ENCODE data around the gene CCS.
A peak's percentile ranks its signal among the peaks of the same experiment; 100 is the strongest.
"Not testable (repeated sequence)": the region's sequence is repeated elsewhere in the genome, so short reads cannot be mapped to it uniquely, and the experiment has no call there.

CCS gene

GRCh38 chr11:66589315-66589714, 3.7 kb upstream of the CCS start:
- FAIRE-seq; DNase-seq (ENCODE audit: insufficient read length, low spot score): not testable (repeated sequence)

GRCh38 chr11:66589996-66590675, 2.8 kb upstream of the CCS start:
- DNase-seq (ENCODE audit: insufficient read length, low spot score) (no peak), FAIRE-seq (no peak)

- no peak for FAIRE-seq
- no peak for DNase-seq (ENCODE audit: insufficient read length, low spot score)
Measured at GRCh38 chr11:66591175-66591574, 1.8 kb upstream of the CCS start.

GRCh38 chr11:66593303-66593635, 284 bp downstream of the CCS start:
- no peak for DNase-seq (ENCODE audit: insufficient read length, low spot score)
- no peak for FAIRE-seq

GRCh38 chr11:66593650-66594049, 665 bp downstream of the CCS start:
- FAIRE-seq (no peak), DNase-seq (ENCODE audit: insufficient read length, low spot score) (no peak)

GRCh38 chr11:66595245-66595904, 2.4 kb downstream of the CCS start:
- no peak for DNase-seq (ENCODE audit: insufficient read length, low spot score)
- no peak for FAIRE-seq

GRCh38 chr11:66598993-66599392, 6.0 kb downstream of the CCS start:
- DNase-seq (ENCODE audit: insufficient read length, low spot score): no peak
- FAIRE-seq: no peak

- FAIRE-seq (no peak), DNase-seq (ENCODE audit: insufficient read length, low spot score) (no peak)
Measured at GRCh38 chr11:66600219-66600618, 7.2 kb downstream of the CCS start.

GRCh38 chr11:66600631-66601233, 7.7 kb downstream of the CCS start:
- no peak for DNase-seq (ENCODE audit: insufficient read length, low spot score)
- no peak for FAIRE-seq

GRCh38 chr11:66603072-66603471, 10.1 kb downstream of the CCS start:
- no peak for FAIRE-seq

GRCh38 chr11:66604155-66604554, 11.2 kb downstream of the CCS start:
- DNase-seq (ENCODE audit: insufficient read length, low spot score) (no peak), FAIRE-seq (no peak)

More at GRCh38 chr11:66603072-66603471, 10.1 kb downstream of the CCS start:
- DNase-seq (ENCODE audit: insufficient read length, low spot score): no peak

- not testable (repeated sequence) for DNase-seq (ENCODE audit: insufficient read length, low spot score); FAIRE-seq
Measured at GRCh38 chr11:66606608-66607007, 13.6 kb downstream of the CCS start.

- DNase-seq (ENCODE audit: insufficient read length, low spot score): no peak
- no peak for FAIRE-seq
Measured at GRCh38 chr11:66607126-66607834, 14.3 kb downstream of the CCS start.

GRCh38 chr11:66609721-66610617, 17.0 kb downstream of the CCS start:
- DNase-seq (ENCODE audit: insufficient read length, low spot score): no peak
- no peak for FAIRE-seq

- FAIRE-seq (no peak), DNase-seq (ENCODE audit: insufficient read length, low spot score) (no peak)
Measured at GRCh38 chr11:66612458-66612857, 19.5 kb downstream of the CCS start.

GRCh38 chr11:66614073-66614472, 21.1 kb downstream of the CCS start:
- FAIRE-seq: no peak
- no peak for DNase-seq (ENCODE audit: insufficient read length, low spot score)

- DNase-seq (ENCODE audit: insufficient read length, low spot score): peak; percentile 100
- peak; percentile 55 for FAIRE-seq
Measured at GRCh38 chr11:66616379-66617154, 23.6 kb downstream of the CCS start, which contains the start of gene RBM14. Gene RBM14 (plus strand): TSS chr11:66616630. CDS start chr11:66616721, 91 bp downstream.

- FAIRE-seq: no peak
- DNase-seq (ENCODE audit: insufficient read length, low spot score): no peak
Measured at GRCh38 chr11:66617155-66617834, 24.3 kb downstream of the CCS start.

GRCh38 chr11:66619080-66619554, 26.1 kb downstream of the CCS start:
- FAIRE-seq: no peak
- no peak for DNase-seq (ENCODE audit: insufficient read length, low spot score)
